Measurements from ENCODE around the gene EXOC6B.

- TF ChIP-seq EP300 (IDR thresholded peaks at IDR 0.05; ENCODE audit: low read depth): no peak
- TF ChIP-seq CTCF (IDR thresholded peaks at IDR 0.05): no peak
These were observed 399.8 kb downstream of the EXOC6B start for GRCh38 chr2:72425996-72426395.
